ENCODE data around the gene SCN7A.

SCN7A gene

GRCh38 chr2:166494140-166494624, at the start of gene SCN7A:
TSS of gene SCN7A (minus strand) at chr2:166494249. CDS start at chr2:166477696, 16,553 bp downstream.
- POLR2A ChIA-PET = no interaction called here
- H3K4me3 ChIP-seq (ENCODE audit: low read depth, low read length) = no peak within 1 kb of the TSS
- no peak for TF ChIP-seq CTCF (IDR thresholded peaks at IDR 0.05; ENCODE audit: insufficient read depth, low read length, missing control alignments)
- CTCF ChIA-PET = no interaction called here
- no peak for DNase-seq (ENCODE audit: low read depth, low spot score)

- peak; percentile 67 for TF ChIP-seq CTCF (IDR thresholded peaks at IDR 0.05; ENCODE audit: insufficient read depth, low read length, missing control alignments)
- no peak for DNase-seq (ENCODE audit: low read depth, low spot score)
- ChIA-PET CTCF (interaction anchor here (0.6 to 3.1 kb wide), 16 partner anchors 8 to 1580 kb away, joined by 3 to 15 read pairs (median 3); no protein-coding TSS in a partner anchor), POLR2A (no interaction called here)
- no peak overlapping the region; the same call in 1 of the 2 replicates for H3K4me3 ChIP-seq (ENCODE audit: low read depth, low read length)
Observed at GRCh38 chr2:166539340-166540162, 45.5 kb upstream of the SCN7A start.

GRCh38 chr2:166536111-166536510, 42.1 kb upstream of the SCN7A start:
- H3K4me3 ChIP-seq (ENCODE audit: low read depth, low read length) = no peak overlapping the region
- ChIA-PET CTCF (no interaction called here), POLR2A (no interaction called here)
- DNase-seq (ENCODE audit: low read depth, low spot score) = no peak
- TF ChIP-seq CTCF (IDR thresholded peaks at IDR 0.05; ENCODE audit: insufficient read depth, low read length, missing control alignments) = no peak

GRCh38 chr2:166521155-166521554, 27.1 kb upstream of the SCN7A start:
- DNase-seq (ENCODE audit: low read depth, low spot score) = no peak
- CTCF ChIA-PET = no interaction called here
- POLR2A ChIA-PET = no interaction called here
- H3K4me3 ChIP-seq (ENCODE audit: low read depth, low read length) = no peak overlapping the region
- TF ChIP-seq CTCF (IDR thresholded peaks at IDR 0.05; ENCODE audit: insufficient read depth, low read length, missing control alignments) = no peak

- TF ChIP-seq CTCF (IDR thresholded peaks at IDR 0.05; ENCODE audit: insufficient read depth, low read length, missing control alignments) = no peak
- ChIA-PET POLR2A (no interaction called here), CTCF (no interaction called here)
- no peak overlapping the region for H3K4me3 ChIP-seq (ENCODE audit: low read depth, low read length)
- DNase-seq (ENCODE audit: low read depth, low spot score) = no peak
Observed at GRCh38 chr2:166520604-166521003, 26.6 kb upstream of the SCN7A start.

GRCh38 chr2:166519391-166519962, 25.4 kb upstream of the SCN7A start:
- ChIA-PET CTCF (no interaction called here), POLR2A (no interaction called here)
- no peak for DNase-seq (ENCODE audit: low read depth, low spot score)
- no peak for TF ChIP-seq CTCF (IDR thresholded peaks at IDR 0.05; ENCODE audit: insufficient read depth, low read length, missing control alignments)
- H3K4me3 ChIP-seq (ENCODE audit: low read depth, low read length) = no peak overlapping the region

Measured in AG04449 (cell line).